Loucy (cell line): Measurements from ENCODE around the gene ARF5.

Experiments
- H2AFZ ChIP-seq: fragments of 200-600 bp; sonication (generic); 2 replicates; pipeline ENCODE4 v1.6.0; 2016; ENCODE audit warnings: antibody characterized with exemption, mild to moderate bottlenecking, low read length, moderate library complexity
- H3F3A ChIP-seq: fragments of 200-600 bp; 2 replicates; pipeline ENCODE4 v1.6.0; 2016; ENCODE audit warnings: antibody characterized with exemption, low read depth, mild to moderate bottlenecking
- H3K27me3 ChIP-seq: fragments of 200-600 bp; sonication (generic); 2 replicates; pipeline ENCODE4 v1.6.1; 2014; ENCODE audit warnings: low read length, mild to moderate bottlenecking; ENCODE audit not compliant: insufficient read depth, poor library complexity, severe bottlenecking
- H3K36me3 ChIP-seq: fragments of 200-600 bp; sonication (generic); 2 replicates; pipeline ENCODE4 v1.6.1; 2016; ENCODE audit warnings: low read length; ENCODE audit not compliant: insufficient read depth
- H3K4me1 ChIP-seq: fragments of 200-600 bp; sonication (generic); 2 replicates; pipeline ENCODE4 v1.5.1; 2014; ENCODE audit warnings: low read length, mild to moderate bottlenecking; ENCODE audit not compliant: insufficient read depth, poor library complexity, severe bottlenecking
- H3K4me2 ChIP-seq: fragments of 200-600 bp; sonication (generic); 2 replicates; pipeline ENCODE4 v1.6.0; 2014; ENCODE audit warnings: antibody characterized with exemption, low read length, low read depth, mild to moderate bottlenecking; ENCODE audit not compliant: poor library complexity, severe bottlenecking
- H3K4me3 ChIP-seq: fragments of 200-600 bp; sonication (generic); 2 replicates; pipeline ENCODE4 v1.5.1; 2014; ENCODE audit warnings: low read length, mild to moderate bottlenecking, mixed read lengths; ENCODE audit not compliant: poor library complexity, severe bottlenecking
- H3K79me2 ChIP-seq: fragments of 200-600 bp; sonication (generic); 2 replicates; pipeline ENCODE4 v1.6.1; 2014; ENCODE audit warnings: low read length; ENCODE audit not compliant: insufficient read depth
- H3K9ac ChIP-seq: fragments of 200-600 bp; sonication (generic); 2 replicates; pipeline ENCODE4 v1.6.0; 2014; ENCODE audit warnings: mild to moderate bottlenecking, low read depth, low read length, moderate library complexity; ENCODE audit not compliant: poor library complexity, severe bottlenecking
- H3K9me2 ChIP-seq: fragments of 200-600 bp; sonication (generic); replicated peaks from 2 replicates; pipeline ENCODE4 v1.6.1; 2016; ENCODE audit warnings: low read depth, low read length, mixed read lengths
- H3K9me3 ChIP-seq: fragments of 200-600 bp; sonication (generic); 2 replicates; pipeline ENCODE4 v1.6.1; 2014; ENCODE audit warnings: mild to moderate bottlenecking, antibody characterized with exemption, low read length, low read depth; ENCODE audit not compliant: insufficient read depth
- H4K20me1 ChIP-seq: fragments of 200-600 bp; sonication (generic); 2 replicates; pipeline ENCODE4 v1.6.0; 2014; ENCODE audit warnings: antibody characterized with exemption, low read length, mild to moderate bottlenecking; ENCODE audit not compliant: insufficient read depth, poor library complexity, severe bottlenecking
- EZH2phosphoT487 ChIP-seq: fragments of 200-600 bp; IDR thresholded peaks from 2 replicates; pipeline ENCODE4 v1.6.1; 2018; ENCODE audit warnings: antibody characterized with exemption, mild to moderate bottlenecking, moderate library complexity, borderline replicate concordance
- TF ChIP-seq, protein P1 (sequence below): fragments of 200-600 bp; sonication (generic); conservative IDR thresholded peaks from 2 replicates; pipeline ENCODE4 v1.5.1; 2014; ENCODE audit warnings: mild to moderate bottlenecking, antibody characterized with exemption, low read length

ARF5 gene

DNA sequence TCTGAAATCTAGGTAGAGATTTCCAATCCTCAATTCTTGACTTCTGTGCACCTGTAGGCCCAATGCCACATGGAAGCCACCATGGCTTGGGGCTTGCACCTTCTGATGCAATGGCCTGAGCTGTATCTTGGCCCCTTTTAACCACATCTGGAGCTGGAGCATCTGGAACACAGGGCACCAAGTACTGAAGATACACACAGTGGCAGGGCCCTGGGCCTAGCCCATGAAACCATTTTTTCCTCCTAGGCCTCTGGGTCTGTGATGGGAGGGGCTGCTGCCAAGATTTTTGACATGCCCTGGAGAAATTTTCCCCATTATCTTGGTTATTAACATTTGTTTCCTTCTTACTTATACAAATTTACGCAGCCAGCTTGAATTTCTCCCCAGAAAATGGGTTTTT lies 41.9 kb upstream of the ARF5 start:
- TF ChIP-seq EZH2phosphoT487 = no peak
- TF ChIP-seq, protein P1, sequence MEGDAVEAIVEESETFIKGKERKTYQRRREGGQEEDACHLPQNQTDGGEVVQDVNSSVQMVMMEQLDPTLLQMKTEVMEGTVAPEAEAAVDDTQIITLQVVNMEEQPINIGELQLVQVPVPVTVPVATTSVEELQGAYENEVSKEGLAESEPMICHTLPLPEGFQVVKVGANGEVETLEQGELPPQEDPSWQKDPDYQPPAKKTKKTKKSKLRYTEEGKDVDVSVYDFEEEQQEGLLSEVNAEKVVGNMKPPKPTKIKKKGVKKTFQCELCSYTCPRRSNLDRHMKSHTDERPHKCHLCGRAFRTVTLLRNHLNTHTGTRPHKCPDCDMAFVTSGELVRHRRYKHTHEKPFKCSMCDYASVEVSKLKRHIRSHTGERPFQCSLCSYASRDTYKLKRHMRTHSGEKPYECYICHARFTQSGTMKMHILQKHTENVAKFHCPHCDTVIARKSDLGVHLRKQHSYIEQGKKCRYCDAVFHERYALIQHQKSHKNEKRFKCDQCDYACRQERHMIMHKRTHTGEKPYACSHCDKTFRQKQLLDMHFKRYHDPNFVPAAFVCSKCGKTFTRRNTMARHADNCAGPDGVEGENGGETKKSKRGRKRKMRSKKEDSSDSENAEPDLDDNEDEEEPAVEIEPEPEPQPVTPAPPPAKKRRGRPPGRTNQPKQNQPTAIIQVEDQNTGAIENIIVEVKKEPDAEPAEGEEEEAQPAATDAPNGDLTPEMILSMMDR = no peak

DNA sequence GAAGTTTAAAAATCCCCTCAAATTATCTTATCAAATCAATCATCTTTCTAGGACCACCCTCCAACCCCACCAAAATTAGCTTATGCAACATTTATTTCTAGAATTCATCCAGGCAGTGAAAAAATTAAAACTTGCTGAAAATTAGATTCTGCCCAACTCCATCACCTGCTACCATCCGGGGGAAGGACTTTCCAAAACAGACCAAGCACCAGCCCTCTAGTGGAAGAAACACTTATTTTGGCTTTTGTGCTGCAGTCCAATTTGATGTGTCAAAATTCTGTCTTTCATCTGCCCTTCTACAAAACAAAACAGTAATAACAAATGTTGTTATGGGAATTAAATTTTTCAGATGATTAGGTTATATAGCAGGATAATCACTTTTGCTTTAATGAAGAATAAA lies 38.0 kb upstream of the ARF5 start:
- Histone ChIP-seq H3F3A (no peaks in the 10 kb centered on the region), H3K4me1 (no peaks in the 10 kb centered on the region), H3K9ac (no peak overlapping the region), H3K36me3 (no peaks in the 10 kb centered on the region), H2AFZ (no peak overlapping the region), H3K79me2 (no peaks in the 10 kb centered on the region), H3K4me3 (no peak overlapping the region), H3K9me2 (no peaks in the 10 kb centered on the region), H4K20me1 (no peaks in the 10 kb centered on the region), H3K9me3 (no peaks in the 10 kb centered on the region; the same call in 1 of the 2 replicates), H3K27me3 (no peaks in the 10 kb centered on the region), H3K4me2 (no peak overlapping the region)
- TF ChIP-seq EZH2phosphoT487 = no peak
- TF ChIP-seq, protein P1 = peak; percentile 30; the same call in 1 of the 2 replicates

More for the DNA sequence above, 41.9 kb upstream of the ARF5 start:
- no peak overlapping the region for H3K4me3 ChIP-seq
- H3K9me3 ChIP-seq = no peaks in the 10 kb centered on the region; the same call in 1 of the 2 replicates
- no peaks in the 10 kb centered on the region for H3K4me1 ChIP-seq
- H3K27me3 ChIP-seq = no peaks in the 10 kb centered on the region
- H3K4me2 ChIP-seq = no peak overlapping the region
- no peak overlapping the region for H2AFZ ChIP-seq
- H3K36me3 ChIP-seq = no peaks in the 10 kb centered on the region
- no peaks in the 10 kb centered on the region for H3K79me2 ChIP-seq
- H3K9ac ChIP-seq = no peak overlapping the region
- H3F3A ChIP-seq = no peaks in the 10 kb centered on the region
- H4K20me1 ChIP-seq = no peaks in the 10 kb centered on the region
- H3K9me2 ChIP-seq = no peaks in the 10 kb centered on the region

DNA sequence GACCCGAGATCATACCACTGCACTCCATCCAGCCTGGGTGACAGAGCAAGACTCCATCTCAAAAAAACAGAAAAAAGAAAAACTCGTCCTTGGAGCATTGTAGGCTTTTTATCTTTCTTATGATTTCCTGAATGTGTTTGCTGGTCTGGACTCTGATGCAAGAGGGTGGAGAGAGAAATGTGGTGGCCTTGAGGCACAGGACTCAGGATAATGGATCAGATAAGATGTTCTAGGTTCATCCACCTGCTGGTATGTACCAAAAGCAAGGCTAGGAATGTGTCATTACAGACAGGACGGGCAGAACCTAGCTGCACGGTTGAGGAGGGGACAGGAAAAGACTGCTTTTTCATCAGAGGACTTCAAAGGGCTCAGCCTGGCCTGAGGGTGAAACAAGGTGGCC lies 36.3 kb upstream of the ARF5 start:
- Histone ChIP-seq H3K9ac (no peak overlapping the region), H3K4me2 (no peak overlapping the region), H4K20me1 (no peaks in the 10 kb centered on the region), H3K4me1 (no peaks in the 10 kb centered on the region), H3K9me3 (no peaks in the 10 kb centered on the region), H2AFZ (no peak overlapping the region), H3K4me3 (no peak overlapping the region), H3K27me3 (no peaks in the 10 kb centered on the region), H3F3A (no peaks in the 10 kb centered on the region), H3K79me2 (no peaks in the 10 kb centered on the region), H3K9me2 (no peaks in the 10 kb centered on the region), H3K36me3 (no peaks in the 10 kb centered on the region)
- TF ChIP-seq, protein P1 = no peak
- TF ChIP-seq EZH2phosphoT487 = no peak
